SHP77 treated with DMSO at 0.1 percent for 48 hours (cell line): ENCODE results near the gene EFNB3.

ENCODE experiments used
- DNase-seq: peaks from one replicate; lab custom pipeline; 2025; lab: John Stamatoyannopoulos, UW

Gene EFNB3

GRCh38 chr17:7717756-7718350 lies 12.9 kb downstream of the EFNB3 start:
- DNase-seq, result no peak

- DNase-seq, result no peak
Observed at GRCh38 chr17:7719661-7720060, 14.7 kb downstream of the EFNB3 start.

- DNase-seq, result no peak
Observed at GRCh38 chr17:7720125-7720524, 15.1 kb downstream of the EFNB3 start.

DNA sequence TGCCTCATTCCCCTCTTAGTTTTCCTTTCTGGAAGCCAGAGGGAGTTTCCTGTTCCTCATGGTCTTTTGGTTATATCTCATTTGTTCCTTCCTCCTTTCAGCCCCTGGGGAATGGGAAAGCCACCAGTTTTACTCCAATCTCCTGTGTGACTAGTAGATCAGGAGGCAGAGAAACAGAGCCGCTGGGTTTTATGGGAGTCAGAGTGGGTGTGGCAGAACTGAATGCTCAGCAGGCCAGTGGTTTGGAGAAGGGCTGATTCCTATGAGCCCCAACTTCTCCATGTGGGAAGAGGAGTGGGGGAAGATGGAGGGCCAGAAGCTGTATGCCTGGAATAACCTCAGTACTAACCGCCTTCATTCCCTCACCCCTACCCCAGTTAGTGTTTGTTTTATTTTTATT lies 16.6 kb downstream of the EFNB3 start:
- DNase-seq, result no peak

DNA sequence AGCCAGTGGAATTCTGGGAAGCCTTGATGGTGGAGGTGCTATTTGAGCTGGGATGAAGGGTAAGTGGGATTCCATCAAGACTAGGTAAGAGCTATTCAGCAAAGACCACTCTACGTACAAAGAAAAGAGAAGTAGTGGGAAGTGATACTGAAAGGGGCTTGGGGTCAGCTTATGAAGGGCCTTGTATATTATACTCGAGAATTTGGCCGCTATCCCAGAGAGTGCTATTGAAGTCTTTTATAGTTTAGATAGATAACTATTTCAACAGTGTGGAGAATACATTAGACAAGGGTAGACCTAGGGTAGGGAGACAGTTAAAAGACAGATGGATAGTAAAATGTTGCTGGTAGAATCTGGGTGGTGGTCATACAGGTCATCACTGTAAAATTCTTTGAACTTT lies 22.9 kb downstream of the EFNB3 start:
- DNase-seq, result no peak

GRCh38 chr17:7729816-7730215 lies 24.8 kb downstream of the EFNB3 start:
- no peak for DNase-seq

GRCh38 chr17:7732981-7733539 lies 28.1 kb downstream of the EFNB3 start:
- DNase-seq, result no peak

DNA sequence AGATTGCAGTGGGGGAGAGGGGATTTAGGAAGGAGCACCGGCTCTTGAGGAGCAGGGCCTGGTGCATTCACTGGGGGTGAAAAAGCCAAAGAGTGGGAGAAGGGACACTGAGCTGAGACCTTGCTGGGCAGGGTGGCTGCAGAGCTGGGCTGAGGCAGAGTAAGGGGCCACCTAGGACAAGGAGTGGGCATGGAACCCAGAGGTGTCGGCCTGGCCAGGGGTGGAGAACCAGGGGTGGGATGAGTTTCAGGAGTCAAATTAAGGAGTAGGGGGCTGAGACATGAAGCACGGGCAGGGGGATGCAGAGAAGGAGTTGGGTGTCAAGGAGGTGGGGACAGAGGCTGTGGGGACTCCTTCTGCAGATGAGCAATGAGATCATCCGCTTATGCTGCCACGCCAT lies 32.6 kb downstream of the EFNB3 start:
- DNase-seq, result no peak

DNA sequence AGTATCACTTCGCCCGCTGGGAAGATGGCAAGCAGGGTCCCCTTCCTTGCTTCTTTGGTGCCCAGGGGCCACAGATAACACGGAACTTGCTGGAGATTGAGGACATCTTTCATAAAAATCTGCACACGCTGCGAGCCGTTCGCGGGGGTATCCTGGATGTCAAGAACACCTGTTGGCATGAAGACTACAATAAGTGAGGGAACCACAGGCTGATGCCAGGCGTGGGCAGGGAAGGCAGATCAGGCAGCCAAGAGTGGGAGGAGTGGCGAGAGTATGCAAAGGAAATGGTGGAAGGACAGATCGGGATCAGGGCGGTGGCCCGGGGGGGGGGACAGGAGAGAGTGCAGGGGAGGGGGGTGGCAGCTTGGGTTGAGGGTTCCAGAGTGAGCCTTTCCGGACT lies 34.7 kb downstream of the EFNB3 start:
- no peak for DNase-seq

DNA sequence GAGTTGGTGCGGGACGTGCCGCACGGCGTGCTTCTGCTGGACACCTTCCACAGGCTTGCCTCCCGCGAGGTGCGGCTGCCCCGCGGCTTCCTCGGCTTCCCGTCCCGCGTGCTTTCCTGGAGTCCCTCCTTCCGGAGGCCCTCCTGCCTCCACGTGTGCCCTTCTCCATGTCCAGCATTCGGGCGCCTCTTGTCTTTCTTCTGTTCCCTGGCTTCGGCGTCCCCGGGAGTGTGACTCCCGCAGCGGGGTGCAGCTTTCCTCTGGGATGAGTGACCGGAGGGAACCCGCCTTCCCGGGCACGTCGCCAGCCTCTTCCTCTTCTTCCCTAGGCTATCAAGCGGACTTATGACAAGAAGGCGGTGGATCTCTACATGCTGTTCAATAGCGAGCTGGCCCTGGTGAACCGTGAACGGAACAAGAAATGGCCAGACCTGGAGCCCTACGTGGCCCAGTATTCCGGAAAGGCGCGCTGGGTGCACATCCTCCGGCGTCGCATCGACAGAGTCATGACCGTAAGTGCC lies 35.5 kb downstream of the EFNB3 start:
- peak; percentile 39 for DNase-seq

DNA sequence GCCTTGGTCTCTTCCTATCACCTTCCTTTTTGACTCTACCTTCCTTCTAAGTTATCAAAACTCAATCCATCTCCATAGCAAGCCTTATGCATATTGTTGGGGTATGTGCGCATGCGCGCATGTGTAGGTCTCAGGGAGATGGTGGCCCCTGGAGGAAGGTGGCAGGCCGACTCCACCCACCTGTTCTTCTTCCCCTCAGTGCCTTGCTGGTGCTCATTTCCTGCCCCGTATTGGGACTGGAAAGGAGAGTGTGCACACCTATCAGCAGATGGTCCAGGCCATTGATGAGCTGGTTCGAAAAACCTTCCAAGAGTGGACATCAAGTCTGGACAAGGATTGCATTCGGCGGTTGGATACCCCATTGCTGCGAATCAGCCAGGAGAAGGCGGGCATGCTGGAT lies 37.7 kb downstream of the EFNB3 start:
- no peak for DNase-seq

DNA sequence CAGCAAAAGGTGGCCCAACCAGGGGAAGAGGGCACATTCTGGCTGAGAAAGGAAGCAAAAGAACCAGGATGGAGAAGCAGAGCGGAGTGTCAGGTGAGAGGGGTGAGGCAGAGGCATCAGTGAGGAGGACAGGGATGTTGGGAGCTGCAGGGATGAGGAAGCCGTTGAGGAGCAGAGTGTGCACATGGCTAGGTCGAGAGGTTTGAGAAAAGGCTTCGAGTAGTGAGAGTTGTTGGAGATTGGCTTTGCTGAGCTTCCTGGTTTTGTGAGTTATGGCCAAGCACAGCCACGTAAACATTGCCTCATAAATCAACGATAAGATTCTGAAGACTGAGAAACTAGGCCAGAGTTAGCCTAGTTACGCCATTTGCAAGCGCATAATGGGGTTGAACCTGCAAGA lies 39.4 kb downstream of the EFNB3 start:
- DNase-seq, result no peak

DNA sequence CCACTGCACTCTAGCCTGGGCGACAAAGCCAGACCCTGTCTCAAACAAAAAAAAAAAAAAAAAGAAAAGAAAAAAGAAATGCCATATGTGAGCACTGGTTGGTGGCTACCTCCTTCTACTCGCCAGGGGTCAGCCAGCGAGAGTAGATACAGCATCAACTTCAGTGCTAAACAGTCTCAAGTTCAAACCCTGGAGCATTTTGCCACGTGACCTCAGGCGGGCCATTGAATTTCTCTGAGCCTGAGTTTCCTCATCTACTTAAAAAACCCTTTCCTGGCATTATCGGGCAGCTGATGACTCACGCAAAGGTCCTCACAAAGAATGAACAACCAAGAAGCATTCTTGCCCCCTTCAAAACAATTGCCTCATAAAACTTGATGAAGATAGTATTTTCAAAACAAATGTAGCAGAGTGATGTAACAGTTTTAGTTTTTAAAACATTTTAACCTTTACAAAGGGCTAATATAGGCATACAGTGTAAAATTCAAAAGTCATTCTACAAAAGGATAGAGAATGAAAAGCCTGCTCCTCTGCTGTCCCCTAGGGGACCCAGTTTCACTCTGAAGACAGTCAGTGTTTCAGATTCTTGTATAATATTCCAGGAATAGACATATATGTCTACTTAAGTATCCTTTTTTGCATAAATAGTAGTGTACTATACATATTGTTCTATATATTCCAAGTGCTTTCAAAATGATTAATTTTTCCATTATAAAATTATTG lies 40.9 kb downstream of the EFNB3 start:
- DNase-seq, result no peak

DNA sequence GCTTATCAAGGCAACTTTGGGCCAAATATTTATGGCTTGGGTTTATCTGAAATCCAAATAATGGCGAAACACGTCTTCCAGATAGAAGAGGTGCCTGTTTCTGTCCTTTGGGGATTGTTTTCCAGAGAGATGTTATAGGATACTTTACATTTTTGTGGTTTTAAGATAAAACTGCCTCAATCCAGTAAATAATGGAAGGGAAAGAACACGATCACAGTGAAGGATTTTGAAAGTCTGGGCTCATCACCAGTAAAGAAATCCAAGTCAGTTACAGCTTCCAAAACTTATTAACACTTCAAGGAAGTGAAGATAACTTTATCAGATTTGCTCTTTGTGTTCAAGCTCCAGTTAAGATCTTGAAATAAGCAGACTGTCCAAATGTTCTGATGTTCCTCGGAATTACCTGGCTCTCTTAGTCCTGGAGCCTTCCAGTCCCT lies 42.7 kb downstream of the EFNB3 start:
- no peak for DNase-seq

DNA sequence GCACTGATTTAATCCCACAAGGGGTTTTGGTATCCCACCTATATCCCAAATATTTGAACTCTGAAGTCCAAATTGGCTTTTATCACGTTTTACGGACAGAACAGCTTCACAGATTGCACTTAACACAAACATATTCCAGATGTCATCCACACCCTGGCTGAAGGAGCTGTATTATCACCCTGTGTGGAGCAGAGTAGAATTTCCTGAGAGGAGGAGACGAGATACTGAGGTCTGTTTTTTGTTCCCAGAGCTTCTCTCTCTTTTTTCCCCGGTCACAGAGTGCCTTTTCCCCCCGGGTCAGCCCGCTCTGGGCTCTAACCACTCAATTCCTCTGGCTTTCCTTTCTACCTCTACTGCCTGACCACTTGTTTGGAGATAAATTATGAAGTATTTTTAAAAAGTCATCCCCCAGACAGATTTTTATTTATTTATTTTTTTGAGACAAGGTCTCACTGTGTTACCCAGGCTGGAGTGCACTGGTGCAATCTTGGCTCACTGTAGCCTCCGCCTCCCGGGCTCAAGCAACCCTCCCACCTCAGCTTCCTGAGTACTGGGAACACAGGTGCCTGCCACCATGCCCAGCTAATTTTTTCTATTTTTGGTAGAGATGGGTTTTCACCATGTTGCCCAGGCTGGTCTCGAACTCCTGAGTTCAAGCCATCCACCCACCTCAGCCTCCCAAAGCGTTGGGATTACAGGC lies 43.2 kb downstream of the EFNB3 start:
- no peak for DNase-seq

DNA sequence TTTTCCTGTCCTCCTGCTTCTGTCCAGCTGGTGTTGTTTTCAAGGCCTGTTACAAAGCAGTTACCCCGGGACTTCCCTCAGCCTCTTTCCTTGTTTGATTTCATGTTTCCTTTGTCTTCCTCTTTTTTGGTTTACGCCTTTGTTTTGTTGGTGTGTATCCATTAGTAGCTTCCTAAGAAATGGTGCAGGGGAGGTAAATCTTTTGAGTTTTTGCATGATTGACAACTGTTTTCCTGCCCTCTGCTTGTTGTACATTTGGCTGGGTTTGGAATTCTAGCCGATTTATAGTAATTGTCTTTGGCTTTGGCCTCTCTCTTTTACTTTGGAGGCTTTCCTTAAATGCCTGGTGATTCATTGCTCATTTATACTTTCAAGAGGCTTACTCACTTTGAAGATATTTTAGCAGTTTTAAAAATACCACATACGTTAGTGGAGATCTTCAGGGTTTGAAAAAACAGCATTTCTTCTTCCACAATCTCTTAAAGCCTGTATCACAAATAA lies 45.4 kb downstream of the EFNB3 start:
- DNase-seq, result no peak

GRCh38 chr17:7754656-7755055 lies 49.7 kb downstream of the EFNB3 start:
- DNase-seq, result no peak

DNA sequence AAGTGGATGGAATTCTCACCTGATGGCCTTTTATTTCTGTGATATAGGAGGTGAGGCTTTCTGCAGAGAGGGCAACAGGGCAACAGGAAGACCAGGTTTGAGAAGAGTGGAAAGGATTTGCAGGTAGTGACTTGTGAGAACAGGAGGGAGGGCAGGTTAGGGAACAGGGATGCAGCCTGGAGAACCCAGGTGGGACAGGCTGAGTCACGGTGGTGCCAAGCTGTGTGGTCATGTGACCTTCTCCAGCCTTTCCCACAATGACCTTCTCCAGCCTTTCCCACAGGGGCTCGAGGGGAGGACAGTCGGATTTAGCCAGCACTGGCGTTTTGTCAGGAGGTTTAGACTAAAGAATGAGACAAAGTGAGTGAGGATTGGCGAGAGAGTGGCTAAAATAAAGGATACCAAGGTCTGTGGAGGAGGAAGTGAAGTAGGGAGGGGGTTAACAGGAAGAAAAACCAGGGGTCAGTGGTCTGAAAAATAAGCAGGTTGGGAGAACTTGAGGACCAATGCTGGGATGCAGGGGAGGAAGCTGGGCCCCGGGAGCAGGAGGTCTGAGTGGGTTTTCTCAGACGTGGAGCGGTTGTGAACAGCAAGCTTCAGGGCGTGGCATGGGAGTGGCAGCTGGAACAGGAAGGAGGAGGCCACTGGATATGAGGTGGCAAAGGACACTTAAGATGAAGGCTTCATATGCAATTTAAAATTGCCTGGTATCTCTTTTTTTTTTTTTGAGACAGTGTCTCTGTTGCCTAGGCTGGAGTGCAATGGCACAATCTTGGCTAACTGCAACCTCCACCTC lies 50.3 kb downstream of the EFNB3 start:
- no peak for DNase-seq

DNA sequence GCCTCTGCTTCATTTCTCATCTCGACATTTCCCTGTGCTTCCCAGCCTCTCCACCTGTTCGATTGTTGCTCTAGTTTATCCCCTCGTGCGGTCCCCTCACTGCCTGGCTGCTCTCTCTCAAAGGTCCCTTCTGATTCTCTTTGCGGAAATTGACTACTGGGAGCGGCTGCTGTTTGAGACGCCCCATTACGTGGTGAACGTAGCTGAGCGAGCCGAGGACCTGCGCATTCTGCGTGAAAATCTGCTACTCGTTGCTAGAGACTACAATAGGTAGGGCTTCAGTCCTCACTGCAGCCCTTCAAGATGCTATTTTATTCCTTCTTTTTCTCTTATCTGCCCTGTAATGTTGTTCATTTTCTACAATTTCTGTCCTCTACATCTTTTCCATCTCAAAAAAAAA lies 52.0 kb downstream of the EFNB3 start:
- DNase-seq, result no peak
